ENCODE results near the gene SLC9C1.

DNA sequence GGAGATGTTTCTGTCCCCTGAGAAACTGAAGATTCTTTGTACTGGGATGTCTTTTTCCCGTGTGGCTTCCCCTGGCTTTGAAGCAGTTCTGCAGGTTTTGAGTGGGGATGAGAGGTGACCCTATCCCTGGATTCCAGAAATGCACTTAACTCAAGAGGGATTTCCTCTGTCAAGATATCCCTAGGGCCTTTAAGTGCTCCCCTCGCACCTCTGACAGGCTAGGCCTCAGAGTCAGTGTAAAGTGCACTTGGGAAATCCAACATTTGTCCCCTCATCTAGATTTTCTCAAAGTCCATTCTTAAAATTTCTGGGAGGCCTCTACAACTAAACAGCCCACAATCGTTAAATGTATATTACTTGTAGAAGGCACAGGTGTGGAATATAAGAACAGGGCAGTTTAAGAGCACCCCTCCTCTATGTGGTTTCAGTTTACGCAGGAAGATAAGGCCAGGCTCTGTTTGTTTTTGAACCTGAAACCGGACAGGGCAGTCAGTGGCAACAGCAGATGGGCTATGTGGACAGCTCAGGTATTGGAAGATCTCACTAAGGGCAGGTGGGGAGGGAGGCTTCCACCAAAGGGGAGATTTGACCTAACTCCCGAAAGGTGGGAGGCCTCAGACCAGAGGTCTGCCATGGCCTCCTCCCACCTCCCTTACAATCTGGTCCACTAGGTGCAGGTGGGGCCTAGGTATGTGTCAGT, 203.0 kb downstream of the SLC9C1 start:
- TF ChIP-seq, protein P1, sequence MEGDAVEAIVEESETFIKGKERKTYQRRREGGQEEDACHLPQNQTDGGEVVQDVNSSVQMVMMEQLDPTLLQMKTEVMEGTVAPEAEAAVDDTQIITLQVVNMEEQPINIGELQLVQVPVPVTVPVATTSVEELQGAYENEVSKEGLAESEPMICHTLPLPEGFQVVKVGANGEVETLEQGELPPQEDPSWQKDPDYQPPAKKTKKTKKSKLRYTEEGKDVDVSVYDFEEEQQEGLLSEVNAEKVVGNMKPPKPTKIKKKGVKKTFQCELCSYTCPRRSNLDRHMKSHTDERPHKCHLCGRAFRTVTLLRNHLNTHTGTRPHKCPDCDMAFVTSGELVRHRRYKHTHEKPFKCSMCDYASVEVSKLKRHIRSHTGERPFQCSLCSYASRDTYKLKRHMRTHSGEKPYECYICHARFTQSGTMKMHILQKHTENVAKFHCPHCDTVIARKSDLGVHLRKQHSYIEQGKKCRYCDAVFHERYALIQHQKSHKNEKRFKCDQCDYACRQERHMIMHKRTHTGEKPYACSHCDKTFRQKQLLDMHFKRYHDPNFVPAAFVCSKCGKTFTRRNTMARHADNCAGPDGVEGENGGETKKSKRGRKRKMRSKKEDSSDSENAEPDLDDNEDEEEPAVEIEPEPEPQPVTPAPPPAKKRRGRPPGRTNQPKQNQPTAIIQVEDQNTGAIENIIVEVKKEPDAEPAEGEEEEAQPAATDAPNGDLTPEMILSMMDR (conservative IDR thresholded peaks at IDR 0.05; ENCODE audit: low read depth, low read length) = no peak
- TF ChIP-seq EZH2phosphoT487 (IDR thresholded peaks at IDR 0.05; ENCODE audit: borderline replicate concordance, low read length) = no peak
